ENCODE measurements around the gene MLANA.

GRCh38 chr9:5950261-5950660, 59.6 kb downstream of the MLANA start:
- TF ChIP-seq CTCF (IDR thresholded peaks at IDR 0.05) (no peak), POLR2A (IDR thresholded peaks at IDR 0.05) (no peak)

All from ovary (tissue), 3 donors.